Fibroblast of peridontal ligament (primary cell): ENCODE measurements around the gene CRIP1.
A peak's percentile ranks its signal among the peaks of the same experiment; 100 is the strongest.

Experiments
- DNase-seq: peaks from one replicate; pipeline ENCODE4 v3.0.0-alpha.2; 2010; ENCODE audit errors: extremely low read depth

CRIP1 gene

DNA sequence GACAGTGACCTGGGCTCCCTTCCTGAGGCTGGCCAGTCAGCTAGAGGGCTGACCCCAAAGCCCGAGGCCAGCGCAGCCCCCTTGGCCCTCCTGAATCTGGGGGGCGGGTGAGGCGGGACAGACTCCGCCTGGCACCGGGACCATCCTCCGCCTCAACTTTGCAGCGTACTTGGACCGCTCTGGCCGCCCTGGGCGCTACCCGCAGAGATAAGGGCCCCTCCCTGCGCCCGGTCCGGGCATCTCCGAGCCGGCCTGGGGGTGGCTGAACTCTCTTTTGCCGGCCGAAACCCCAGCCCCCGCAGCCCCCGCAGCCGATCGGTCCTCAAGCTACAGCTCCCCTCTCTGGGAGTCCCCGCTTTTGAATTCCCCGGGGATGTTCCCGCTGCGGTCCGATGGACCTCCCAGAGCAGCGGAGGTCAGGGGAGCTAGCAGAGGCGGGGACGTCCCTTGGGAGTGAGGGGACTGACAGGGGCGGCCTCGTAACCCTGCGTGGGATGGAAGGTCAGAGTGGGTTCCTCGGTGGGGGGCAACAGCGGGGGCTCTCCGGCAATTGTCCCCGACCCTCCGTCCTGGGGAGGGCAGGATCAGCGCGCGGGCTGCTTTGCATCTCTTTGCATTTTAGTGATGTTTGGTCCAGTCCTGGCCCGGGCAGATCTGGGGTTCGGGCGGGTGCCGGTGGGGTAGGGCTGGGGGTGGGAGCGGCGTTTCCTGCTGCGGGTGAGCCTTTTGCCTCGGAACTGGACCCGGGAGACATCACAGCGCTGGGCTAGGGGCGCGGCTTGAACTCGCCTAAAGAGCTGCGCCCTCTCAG is at the start of gene CRIP1:
Gene CRIP1, plus strand, starts transcription at position 724 of the 811 bp plus-strand sequence. CDS start 374 bp downstream, outside the sequence.
- DNase-seq: no peak

- DNase-seq: no peak
Observed at GRCh38 chr14:105436891-105437722, 49.6 kb upstream of the CRIP1 start.

GRCh38 chr14:105437723-105438500 is 48.8 kb upstream of the CRIP1 start:
- DNase-seq: no peak

- no peak for DNase-seq
Observed at GRCh38 chr14:105439179-105439578, 47.5 kb upstream of the CRIP1 start.

DNA sequence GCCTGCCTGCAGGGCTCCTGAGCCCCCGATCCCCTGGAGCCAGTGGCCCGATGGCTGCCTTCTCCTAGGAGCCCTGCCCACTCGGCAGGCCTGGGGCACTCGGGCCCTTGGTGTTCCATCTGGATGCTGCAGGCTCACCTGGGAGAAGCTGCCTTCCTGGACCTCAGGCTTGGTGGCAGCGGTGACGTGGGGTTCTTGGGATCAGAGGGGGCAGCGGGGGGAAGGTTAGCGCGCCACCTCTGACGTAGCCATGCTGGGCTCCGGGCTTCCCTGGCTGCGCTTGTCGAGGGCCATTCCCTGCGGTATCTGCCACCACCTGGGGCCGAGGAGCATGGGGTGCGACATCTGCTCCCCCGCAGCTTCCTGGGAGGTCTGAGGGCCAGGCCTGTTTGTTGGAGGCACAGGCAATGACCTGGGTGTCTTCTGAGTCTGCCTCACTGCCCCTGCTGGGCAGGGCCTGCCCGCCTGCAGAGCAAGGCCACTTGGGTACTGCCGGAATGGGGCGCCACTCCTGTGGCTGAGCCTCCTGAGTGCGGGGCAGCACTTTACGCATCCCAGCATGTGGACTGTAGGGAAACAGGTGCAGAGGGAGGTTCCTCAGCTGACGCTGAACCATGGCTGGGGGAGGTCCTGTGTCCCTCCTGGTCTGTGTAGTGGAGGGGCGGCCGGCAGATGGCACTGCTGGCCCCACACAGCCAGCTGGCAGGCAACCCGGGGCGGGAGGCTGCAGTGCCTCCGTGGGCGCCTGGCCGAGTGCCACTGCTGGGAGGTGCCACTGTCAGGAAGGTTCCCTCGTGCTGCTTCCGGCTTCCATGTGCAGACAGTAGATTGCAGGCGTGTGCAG is 46.8 kb upstream of the CRIP1 start:
- no peak for DNase-seq

DNA sequence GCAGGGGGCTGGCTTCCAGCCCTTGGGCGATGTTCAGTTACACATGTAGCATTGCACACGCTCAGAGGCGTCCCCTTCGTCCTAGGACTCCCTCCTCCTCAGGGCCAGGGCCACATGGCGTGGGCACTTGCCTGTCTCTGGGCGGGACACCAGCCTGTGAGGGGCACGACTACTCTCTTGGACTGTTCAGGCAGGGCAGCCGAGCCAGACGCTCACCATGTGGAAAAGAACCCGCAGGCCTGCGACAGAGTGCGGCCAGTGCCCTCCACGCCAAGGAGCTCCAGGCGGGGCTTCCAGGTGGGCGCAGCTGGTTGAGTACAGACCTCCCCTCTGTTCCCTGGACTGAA is 46.2 kb upstream of the CRIP1 start:
- no peak for DNase-seq

GRCh38 chr14:105440992-105441391 is 45.7 kb upstream of the CRIP1 start:
- DNase-seq: no peak

DNA sequence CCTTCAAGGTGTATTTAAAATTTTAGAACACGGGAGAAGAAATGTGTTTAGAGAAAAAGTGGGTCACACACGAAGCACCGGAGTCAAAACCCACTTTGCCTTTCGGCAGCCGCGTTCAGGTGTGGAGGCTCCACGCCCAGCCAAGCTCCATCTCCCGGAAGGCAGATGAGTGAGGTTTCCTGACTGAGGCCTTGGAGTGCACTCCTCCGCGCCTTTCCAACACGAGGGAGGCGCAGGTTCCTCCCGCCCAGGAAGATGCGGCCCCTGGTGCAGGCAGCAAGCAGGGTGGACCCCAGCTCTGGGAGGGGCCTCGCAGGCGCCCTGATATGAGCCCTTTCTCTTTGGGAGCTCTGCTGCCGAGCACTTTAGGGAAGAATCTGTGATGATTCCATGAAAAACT is 44.6 kb upstream of the CRIP1 start:
- DNase-seq: no peak

DNA sequence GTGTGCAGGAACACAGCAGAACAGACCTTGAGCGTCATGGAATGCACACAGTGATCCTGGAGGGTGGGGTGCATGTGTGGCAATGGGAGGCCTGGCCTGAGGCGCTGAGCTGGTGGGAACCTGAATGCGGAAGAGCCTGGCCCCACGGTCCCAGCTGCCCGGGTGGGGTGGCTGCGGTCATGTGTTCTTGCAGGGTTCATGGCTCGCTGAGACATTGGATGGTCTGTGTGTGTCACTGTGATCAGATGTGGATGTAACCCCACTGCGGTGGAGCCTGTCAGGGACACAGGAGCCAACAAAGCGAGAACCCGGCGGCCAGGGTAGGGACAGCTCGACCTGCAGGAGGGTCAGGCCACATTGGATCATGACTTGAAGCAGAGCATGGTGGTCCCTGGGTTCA is 43.9 kb upstream of the CRIP1 start:
- DNase-seq: no peak

DNA sequence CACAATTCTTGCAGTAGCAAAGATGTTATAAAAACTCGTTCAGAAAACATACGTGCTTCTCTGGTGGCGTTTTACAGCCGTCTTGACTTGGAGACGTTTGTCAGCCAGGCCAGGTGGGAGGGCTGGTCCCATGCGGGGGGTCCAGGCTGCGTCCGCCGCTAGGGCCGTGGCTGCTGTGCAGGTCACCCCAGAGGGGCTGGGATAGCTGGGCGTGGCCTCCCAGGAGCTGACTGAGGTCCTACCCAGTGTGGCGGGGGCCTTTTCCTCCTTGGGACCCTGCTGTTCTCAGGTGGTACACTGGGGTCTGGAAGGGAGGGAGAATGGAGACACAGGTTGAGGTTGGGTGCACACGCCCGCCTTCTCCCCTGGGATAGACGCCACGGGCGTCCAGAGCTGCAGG is 41.8 kb upstream of the CRIP1 start:
- DNase-seq: no peak

GRCh38 chr14:105445290-105445689 is 41.4 kb upstream of the CRIP1 start:
- no peak for DNase-seq

DNA sequence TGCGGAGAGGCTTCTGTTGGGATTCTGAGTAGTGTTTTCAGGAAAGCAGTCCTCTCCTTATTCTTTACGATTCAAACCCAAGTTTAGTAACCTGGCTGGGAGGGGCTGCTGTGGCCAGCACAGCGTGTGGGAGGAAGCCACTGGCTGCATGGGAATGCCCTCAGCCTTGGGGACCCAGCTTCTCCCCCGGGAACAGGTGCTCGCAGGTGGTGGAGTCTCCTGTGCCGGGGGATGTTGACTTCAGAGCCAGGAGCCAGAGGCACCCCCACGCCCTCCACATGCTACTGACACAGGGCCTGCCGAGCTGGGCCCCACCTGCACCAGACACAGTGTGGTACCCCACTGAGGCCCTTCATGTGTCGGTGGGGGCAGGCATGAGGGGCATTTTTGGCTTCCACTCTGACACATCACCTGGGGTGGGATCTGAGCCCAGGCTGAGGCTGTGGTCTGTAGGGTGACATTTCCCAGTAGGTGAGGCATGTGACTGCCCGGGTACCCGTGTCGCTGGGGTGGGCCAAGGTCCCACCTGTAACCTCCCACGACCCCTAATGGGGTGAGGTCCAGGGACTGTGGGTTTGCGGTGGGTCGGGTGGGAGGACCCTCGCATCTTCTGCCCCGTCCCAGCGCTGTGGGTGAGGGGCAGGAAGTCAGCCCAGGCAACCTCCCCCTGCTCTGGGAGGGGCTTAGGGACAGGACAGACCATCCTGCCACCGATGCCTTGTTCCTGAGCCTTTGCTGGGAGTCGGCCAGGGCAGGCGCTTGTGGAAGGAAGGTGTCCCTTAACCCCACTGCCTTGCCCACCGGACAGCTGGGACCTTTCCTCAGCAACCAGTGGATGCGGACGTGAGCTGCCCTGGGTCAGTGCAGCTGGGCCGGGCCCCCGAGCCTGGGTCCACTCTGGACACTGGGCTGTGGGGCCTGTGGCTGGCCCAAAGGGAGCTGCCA is 40.5 kb upstream of the CRIP1 start:
- no peak for DNase-seq

GRCh38 chr14:105446971-105447370 is 39.7 kb upstream of the CRIP1 start:
- DNase-seq: no peak

GRCh38 chr14:105447651-105448640 is 38.7 kb upstream of the CRIP1 start:
- DNase-seq: no peak

GRCh38 chr14:105448706-105449111 is 38.0 kb upstream of the CRIP1 start:
- DNase-seq: peak; percentile 45

GRCh38 chr14:105449276-105450122 is 37.2 kb upstream of the CRIP1 start:
- DNase-seq: no peak

DNA sequence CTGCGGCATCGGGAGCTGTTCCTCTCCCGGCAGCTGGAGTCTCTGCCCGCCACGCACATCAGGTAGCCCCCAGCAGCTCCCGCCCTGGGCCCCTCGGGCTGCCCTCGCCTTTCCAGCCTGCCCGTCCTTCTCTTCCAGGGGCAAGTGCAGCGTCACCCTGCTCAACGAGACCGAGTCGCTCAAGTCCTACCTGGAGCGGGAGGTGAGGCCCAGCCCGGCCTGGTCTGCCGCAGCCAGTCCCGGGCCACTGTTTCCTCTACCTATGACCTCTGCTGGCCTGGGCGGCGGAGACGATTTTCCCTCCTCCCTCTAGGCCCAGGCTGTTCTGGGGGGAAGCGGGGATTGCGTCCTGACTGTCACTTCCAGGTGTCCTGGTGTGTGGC is 36.6 kb upstream of the CRIP1 start:
- no peak for DNase-seq
